KOPT-K1 (cell line): Measurements from ENCODE around the gene SDR39U1.

ENCODE experiments used
- H3K27ac ChIP-seq: fragments of 200-600 bp; sonication (generic); 2 replicates; pipeline ENCODE4 v1.5.1; 2016; ENCODE audit warnings: antibody characterized with exemption, mild to moderate bottlenecking, low read depth, low read length; ENCODE audit not compliant: poor library complexity, severe bottlenecking
- H3K36me3 ChIP-seq: fragments of 200-600 bp; sonication (generic); 2 replicates; pipeline ENCODE4 v1.5.1; 2017; ENCODE audit warnings: antibody characterized with exemption, mild to moderate bottlenecking, low read length, moderate library complexity; ENCODE audit not compliant: insufficient read depth
- H3K9me3 ChIP-seq: fragments of 200-600 bp; sonication (generic); 2 replicates; pipeline ENCODE4 v1.5.1; 2017; ENCODE audit warnings: antibody characterized with exemption, low read length, mild to moderate bottlenecking; ENCODE audit not compliant: insufficient read depth, poor library complexity, severe bottlenecking

The SDR39U1 gene

GRCh38 chr14:24397639-24398292 lies 44.8 kb downstream of the SDR39U1 start:
- no peak overlapping the region for H3K27ac ChIP-seq
- H3K9me3 ChIP-seq: no peaks in the 10 kb centered on the region
- no peaks in the 10 kb centered on the region for H3K36me3 ChIP-seq

- H3K27ac ChIP-seq: no peak overlapping the region
- no peaks in the 10 kb centered on the region for H3K9me3 ChIP-seq
- H3K36me3 ChIP-seq: no peaks in the 10 kb centered on the region
Measured at GRCh38 chr14:24395609-24396582, 46.7 kb downstream of the SDR39U1 start.

- H3K36me3 ChIP-seq: no peaks in the 10 kb centered on the region
Measured at GRCh38 chr14:24394275-24394674, 48.3 kb downstream of the SDR39U1 start.

GRCh38 chr14:24392325-24393091 lies 50.1 kb downstream of the SDR39U1 start:
- Histone ChIP-seq H3K9me3 (no peaks in the 10 kb centered on the region), H3K36me3 (no peaks in the 10 kb centered on the region), H3K27ac (no peak overlapping the region)

More at GRCh38 chr14:24394275-24394674, 48.3 kb downstream of the SDR39U1 start:
- Histone ChIP-seq H3K27ac (no peak overlapping the region), H3K9me3 (no peaks in the 10 kb centered on the region)

GRCh38 chr14:24390701-24391468 lies 51.7 kb downstream of the SDR39U1 start:
- Histone ChIP-seq H3K27ac (no peak overlapping the region), H3K36me3 (no peaks in the 10 kb centered on the region), H3K9me3 (no peaks in the 10 kb centered on the region)
